H1 (cell line): ENCODE measurements around the gene PPP1R15B. TPM values are rescaled to one million over a fixed set of nuclear protein-coding genes. Genes with fewer than 3 reads are reported as not detected.
A peak's percentile ranks its signal among the peaks of the same experiment; 100 is the strongest.

ENCODE experiments used
- CTCF ChIA-PET: fragments of 300-600 bp; sonication (Branson Sonifier 250); formaldehyde crosslinking; loops from one replicate; lab custom pipeline; 2021; ENCODE audit not compliant: partially characterized antibody; lab: Charles Lee
- POLR2A ChIA-PET: fragments of 300-600 bp; sonication (Branson Sonifier 250); formaldehyde crosslinking; loops from one replicate; lab custom pipeline; 2021; ENCODE audit warnings: inconsistent platforms; ENCODE audit not compliant: partially characterized antibody; lab: Charles Lee
- DNase-seq, 2 experiments: peaks; one replicate each; pipeline versions ENCODE4 v3.0.0 to v3.0.0-alpha.2; 2010 to 2022; ENCODE audit warnings: low spot score in 2 of 2, low read depth in 1 of 2, mixed read lengths in 1 of 2
- FAIRE-seq: peaks from 2 replicates; lab custom pipeline; 2011; peaks lifted over from hg19 to GRCh38; lab: Jason Lieb, UNC
- H2AFZ ChIP-seq: 2 replicates; pipeline ENCODE4 v1.8.1; 2012; ENCODE audit warnings: low read length, inconsistent platforms
- H2AK5ac ChIP-seq: 2 replicates; pipeline ENCODE4 v1.6.1; 2013; ENCODE audit warnings: low read depth, low read length
- H2BK120ac ChIP-seq: replicated peaks from 2 replicates; pipeline ENCODE3; 2013; ENCODE audit warnings: low read depth, low read length, inconsistent platforms
- H2BK12ac ChIP-seq: 2 replicates; pipeline ENCODE4 v1.6.1; 2013; ENCODE audit warnings: low read depth, low read length
- H2BK15ac ChIP-seq: 2 replicates; pipeline ENCODE4 v1.6.1; 2013; ENCODE audit warnings: low read length
- H2BK20ac ChIP-seq: 2 replicates; pipeline ENCODE4 v1.6.1; 2013; ENCODE audit warnings: low read length
- H2BK5ac ChIP-seq: 2 replicates; pipeline ENCODE4 v1.6.1; 2013; ENCODE audit warnings: low read depth, low read length
- H3K14ac ChIP-seq: 2 replicates; pipeline ENCODE4 v1.6.1; 2013; ENCODE audit warnings: inconsistent platforms; ENCODE audit not compliant: insufficient read length
- H3K18ac ChIP-seq: 2 replicates; pipeline ENCODE4 v1.6.1; 2013; ENCODE audit warnings: low read length; ENCODE audit errors: extremely low read depth
- H3K23ac ChIP-seq: 2 replicates; pipeline ENCODE4 v1.6.1; 2013; ENCODE audit warnings: inconsistent platforms; ENCODE audit not compliant: insufficient read length
- H3K23me2 ChIP-seq: 2 replicates; pipeline ENCODE4 v1.6.1; 2013; ENCODE audit warnings: low read depth, low read length
- H3K27ac ChIP-seq: 2 replicates; pipeline ENCODE4 v1.6.1; 2011; ENCODE audit warnings: low read depth, low read length, inconsistent platforms
- H3K27me3 ChIP-seq, 4 experiments: replicated peaks in 1 of 4; 1 replicate in 1 of 4; 2 replicates in 3 of 4; pipeline versions ENCODE4 v1.6.1 to v1.8.1; 2011 to 2013; ENCODE audit warnings: low read length in 3 of 4, mild to moderate bottlenecking in 3 of 4, inconsistent platforms in 2 of 4, mixed read lengths in 2 of 4, moderate library complexity in 1 of 4; ENCODE audit not compliant: control insufficient read depth in 3 of 4, insufficient read depth in 3 of 4; ENCODE audit errors: extremely low read depth in 1 of 4
- H3K36me3 ChIP-seq, 4 experiments: 2 replicates each; pipeline versions ENCODE4 v1.6.1 to v1.8.1; 2011 to 2013; ENCODE audit warnings: mild to moderate bottlenecking in 4 of 4, low read length in 3 of 4, moderate library complexity in 2 of 4, control low read depth in 1 of 4, inconsistent platforms in 1 of 4; ENCODE audit not compliant: insufficient read depth in 4 of 4, control insufficient read depth in 2 of 4
- H3K4ac ChIP-seq: replicated peaks from 2 replicates; pipeline ENCODE3; 2013; ENCODE audit warnings: low read length, low read depth, mixed read lengths, inconsistent platforms; ENCODE audit not compliant: insufficient read length
- H3K4me1 ChIP-seq, 4 experiments: replicated peaks in 1 of 4; 1 replicate in 1 of 4; 2 replicates in 3 of 4; pipeline versions ENCODE4 v1.6.1 to v1.8.1; 2011 to 2013; ENCODE audit warnings: low read length in 3 of 4, inconsistent platforms in 2 of 4, mixed read lengths in 1 of 4; ENCODE audit not compliant: insufficient read depth in 4 of 4, control insufficient read depth in 3 of 4
- H3K4me2 ChIP-seq, 2 experiments: 2 replicates each; pipeline versions ENCODE4 v1.6.1 to v1.8.1; 2011 to 2013; ENCODE audit warnings: low read depth in 2 of 2, low read length in 2 of 2, control low read depth in 1 of 2, inconsistent platforms in 1 of 2, mild to moderate bottlenecking in 1 of 2; ENCODE audit not compliant: insufficient read depth in 1 of 2
- H3K4me3 ChIP-seq, 4 experiments: fragments of 200-600, 300-600 bp in 1 of 4; sonication (generic), shearing (Covaris generic), sonication (Bioruptor Twin) in 1 of 4; 2 replicates each; pipeline versions ENCODE4 v1.5.1 to v1.8.1; 2011 to 2016; ENCODE audit warnings: low read length in 4 of 4, low read depth in 3 of 4, control low read depth in 2 of 4, inconsistent platforms in 2 of 4, mild to moderate bottlenecking in 2 of 4, mixed read lengths in 1 of 4, moderate library complexity in 1 of 4; ENCODE audit not compliant: insufficient read depth in 2 of 4; ENCODE audit errors: extremely low read depth in 1 of 4
- H3K56ac ChIP-seq: replicated peaks from 2 replicates; pipeline ENCODE3; 2013; ENCODE audit warnings: low read depth, mild to moderate bottlenecking, mixed read lengths, low read length, inconsistent platforms; ENCODE audit not compliant: insufficient read length
- H3K79me1 ChIP-seq: 2 replicates; pipeline ENCODE4 v1.6.1; 2013; ENCODE audit warnings: low read depth, low read length, control low read depth
- H3K79me2 ChIP-seq, 2 experiments: 2 replicates each; pipeline versions ENCODE4 v1.6.1 to v1.8.1; 2012 to 2013; ENCODE audit warnings: low read length in 2 of 2, mild to moderate bottlenecking in 2 of 2, inconsistent platforms in 1 of 2; ENCODE audit not compliant: insufficient read depth in 2 of 2, control insufficient read depth in 1 of 2
- H3K9ac ChIP-seq, 4 experiments: replicated peaks in 1 of 4; 1 replicate in 1 of 4; 2 replicates in 3 of 4; pipeline versions ENCODE4 v1.6.1 to v1.8.1; 2011 to 2013; ENCODE audit warnings: low read depth in 3 of 4, low read length in 3 of 4, control low read depth in 2 of 4, mild to moderate bottlenecking in 2 of 4, moderate library complexity in 2 of 4, inconsistent platforms in 1 of 4; ENCODE audit errors: extremely low read depth in 1 of 4
- H3K9me3 ChIP-seq, 2 experiments: 2 replicates each; pipeline versions ENCODE4 v1.6.1 to v1.8.1; 2012 to 2013; ENCODE audit warnings: mild to moderate bottlenecking in 2 of 2, moderate library complexity in 2 of 2, control low read depth in 1 of 2, inconsistent platforms in 1 of 2, low read depth in 1 of 2, low read length in 1 of 2, mixed read lengths in 1 of 2; ENCODE audit not compliant: insufficient read depth in 2 of 2
- H4K20me1 ChIP-seq, 2 experiments: replicated peaks in 1 of 2; 2 replicates each; pipeline versions ENCODE3 to v1.8.1; 2011 to 2013; ENCODE audit warnings: inconsistent platforms in 2 of 2, low read length in 2 of 2, mild to moderate bottlenecking in 1 of 2; ENCODE audit not compliant: insufficient read depth in 2 of 2, control insufficient read depth in 1 of 2
- H4K5ac ChIP-seq: 2 replicates; pipeline ENCODE4 v1.6.1; 2013; ENCODE audit warnings: low read length, low read depth, mixed read lengths, inconsistent platforms; ENCODE audit not compliant: insufficient read length
- H4K8ac ChIP-seq: 2 replicates; pipeline ENCODE4 v1.8.0; 2013; ENCODE audit warnings: mild to moderate bottlenecking, moderate library complexity, low read length, inconsistent platforms; ENCODE audit not compliant: insufficient read depth; ENCODE audit errors: extremely low read depth
- H4K91ac ChIP-seq: replicated peaks from 2 replicates; pipeline ENCODE3; 2013; ENCODE audit warnings: low read length, mixed read lengths, inconsistent platforms; ENCODE audit not compliant: insufficient read length
- CEBPB ChIP-seq: IDR thresholded peaks from 2 replicates; pipeline ENCODE4 v1.6.1; 2012; ENCODE audit warnings: low read depth, low read length
- JUND ChIP-seq: IDR thresholded peaks from 2 replicates; pipeline ENCODE4 v1.6.1; 2011; ENCODE audit warnings: mild to moderate bottlenecking, improper control_type of control experiment, low read length
- KDM5A ChIP-seq: fragments of 200-600 bp; IDR thresholded peaks from 2 replicates; pipeline ENCODE4 v1.7.1; 2012; ENCODE audit warnings: mild to moderate bottlenecking, low read length, inconsistent platforms, mixed read lengths
- RAD21 ChIP-seq, 2 experiments: IDR thresholded peaks in 1 of 2; conservative IDR thresholded peaks in 1 of 2; 2 replicates each; pipeline ENCODE4 v1.6.1; 2011; ENCODE audit warnings: low read depth in 2 of 2, low read length in 2 of 2, improper control_type of control experiment in 1 of 2, inconsistent platforms in 1 of 2, mild to moderate bottlenecking in 1 of 2, moderate library complexity in 1 of 2
- RBBP5 ChIP-seq: IDR thresholded peaks from 2 replicates; pipeline ENCODE4 v1.7.1; 2012; ENCODE audit warnings: low read depth, mild to moderate bottlenecking, inconsistent platforms, low read length, moderate library complexity, borderline replicate concordance
- SP2 ChIP-seq: IDR thresholded peaks from 2 replicates; pipeline ENCODE4 v1.6.1; 2012; ENCODE audit warnings: mild to moderate bottlenecking, low read length, inconsistent platforms
- SRF ChIP-seq: IDR thresholded peaks from 2 replicates; pipeline ENCODE4 v1.6.1; 2011; ENCODE audit warnings: mild to moderate bottlenecking, low read depth, low read length, moderate library complexity
- TEAD4 ChIP-seq: IDR thresholded peaks from 2 replicates; pipeline ENCODE4 v1.6.1; 2012; ENCODE audit warnings: low read depth, low read length, inconsistent platforms, mixed read lengths
- WGBS, 2 experiments: shearing (Covaris generic) in 1 of 2; methylation state at CpG; one replicate each; pipeline versions ENCODE4 v1.1.6 to v1.1.7; 2013 to 2015; ENCODE audit warnings: low lambda C conversion rate in 2 of 2, mixed read lengths in 2 of 2, inconsistent platforms in 1 of 2, low coverage in 1 of 2, missing lambda C conversion rate in 1 of 2; ENCODE audit not compliant: insufficient replicate concordance in 2 of 2, insufficient coverage in 1 of 2, insufficient read length in 1 of 2; ENCODE audit errors: extremely low coverage in 1 of 2, missing lambda C conversion rate in 1 of 2; 5-methylcytosine and 5-hydroxymethylcytosine counted together
- polyA plus RNA-seq, 7 experiments: library from polyadenylated mRNA; depleted of rRNA in 3 of 7; stranded (reverse) in 5 of 7; unstranded in 2 of 7; fragments of >200 nt in 5 of 7; fragments of 200-250 nt in 2 of 7; gene quantifications; 1 replicate in 5 of 7; 2 replicates in 1 of 7; 4 replicates in 1 of 7; pipeline versions ENCODE4 v1.2.1 to v1.2.3, GENCODE V29; 2011 to 2013; ENCODE audit warnings: missing spikeins in 2 of 7, mixed read lengths in 2 of 7
- total RNA-seq: library from RNA; stranded (reverse); fragmentation: NEBNext Ultra II Directional; extraction: Animal tissue kit (Norgen Biotek cat#: 25700); gene quantifications from 2 replicates; pipeline ENCODE4 v1.2.1, GENCODE V29; 2021
- TF ChIP-seq, protein P1 (sequence below), 3 experiments: IDR thresholded peaks; 1 replicate in 2 of 3; 2 replicates in 1 of 3; pipeline versions ENCODE4 v1.5.1 to v1.6.1; 2011; ENCODE audit warnings: low read length in 3 of 3, mild to moderate bottlenecking in 3 of 3, inconsistent platforms in 2 of 3, low read depth in 1 of 3, moderate library complexity in 1 of 3; ENCODE audit not compliant: insufficient read depth in 1 of 3; ENCODE audit errors: control extremely low read depth in 1 of 3

PPP1R15B gene
- total and polyA plus RNA-seq, 2 of the 8 experiments (the other 6 are each of a cell fraction or from before 2014, with no cell fraction given), result 14.4 to 72.2 TPM

DNA sequence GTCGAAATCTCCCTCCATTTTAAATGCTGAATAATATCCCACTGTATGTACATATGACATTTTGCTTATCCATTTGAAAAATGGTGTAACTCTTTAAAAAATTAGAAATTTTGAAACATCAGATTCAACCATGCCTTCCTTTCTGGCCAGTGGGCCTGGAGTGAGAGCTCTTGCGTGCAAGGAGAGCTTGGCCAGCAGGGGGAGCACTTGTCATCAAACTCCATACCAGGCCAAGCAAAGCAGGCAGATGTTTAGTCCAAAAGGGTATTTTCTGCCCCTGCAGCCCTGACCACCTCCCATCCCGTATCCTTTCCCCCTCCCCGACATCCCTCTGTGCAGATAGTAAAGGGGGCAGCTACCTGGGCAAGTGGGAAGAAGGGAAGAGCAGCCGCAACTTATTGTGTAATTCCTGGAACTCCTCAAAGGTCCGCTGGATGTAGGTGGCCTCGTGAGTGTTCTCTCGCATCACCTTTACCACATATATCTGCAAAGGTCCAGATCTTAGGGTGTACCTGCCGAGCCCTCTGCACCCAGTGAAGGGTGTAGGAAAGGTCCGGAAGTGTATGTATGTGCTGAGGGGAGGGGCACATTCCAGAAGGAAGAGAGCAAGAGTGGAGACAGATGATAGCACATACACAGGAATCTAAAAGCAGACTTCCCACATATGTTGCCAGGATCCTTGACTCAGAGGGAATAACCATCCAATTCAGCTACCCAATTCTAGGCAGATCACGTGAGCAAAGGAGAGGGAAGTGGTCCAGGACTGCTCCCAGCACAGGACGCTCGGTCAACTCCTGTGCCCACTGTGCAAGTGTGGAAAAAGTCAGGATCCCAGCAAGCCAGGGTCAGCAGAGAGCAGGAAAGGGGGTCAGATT, 19.9 kb upstream of the PPP1R15B start:
- H2BK20ac ChIP-seq, result no peak overlapping the region
- H2BK5ac ChIP-seq, result no peak overlapping the region
- no peak overlapping the region for H2BK12ac ChIP-seq
- no peak overlapping the region for H3K18ac ChIP-seq
- H3K79me2 ChIP-seq, result no peaks in the 10 kb centered on the region
- CTCF ChIA-PET, result interaction anchor here (0.6 to 47.3 kb wide), 25 partner anchors 12 to 759 kb away, joined by 3 to 2124 read pairs (median 4); partner anchors contain the start of genes GOLT1A, MDM4 and PIK3C2B
- FAIRE-seq (no peak), DNase-seq (peak; percentile 62 to 96)
- no peaks in the 10 kb centered on the region for H3K27me3 ChIP-seq
- H3K23ac ChIP-seq, result no peak overlapping the region
- H4K91ac ChIP-seq, result no peak overlapping the region
- H3K23me2 ChIP-seq, result no peaks in the 10 kb centered on the region
- no peak overlapping the region for H4K5ac ChIP-seq
- no peak overlapping the region for H3K4ac ChIP-seq
- H2BK120ac ChIP-seq, result no peak overlapping the region
- no peak overlapping the region for H3K4me3 ChIP-seq
- H4K8ac ChIP-seq, result no peak overlapping the region; the same call in 1 of the 2 replicates
- H3K36me3 ChIP-seq, result peaks cover 0 to 12% (median 6%) of the 10 kb centered on the region in 4 experiments; a peak in 5 of 8 replicates
- no peak overlapping the region for H2AFZ ChIP-seq
- no peak overlapping the region for H3K9ac ChIP-seq
- peaks cover 0 to 4% of the 10 kb centered on the region in 2 experiments for H4K20me1 ChIP-seq
- H2AK5ac ChIP-seq, result no peak overlapping the region
- POLR2A ChIA-PET, result interaction anchor here (1.4 to 1.8 kb wide), 5 partner anchors 63 to 76 kb away, joined by 3 to 9 read pairs (median 5); partner anchors contain the start of gene PIK3C2B
- H2BK15ac ChIP-seq, result no peak overlapping the region
- no peak overlapping the region for H3K4me2 ChIP-seq
- 77% methylated on average over 13 of the region's 13 CpGs; no CpG with 5 or more reads in 1 of the 2 experiments for WGBS, 2 experiments
- H3K27ac ChIP-seq, result no peak overlapping the region
- no peaks in the 10 kb centered on the region for H3K79me1 ChIP-seq
- H3K14ac ChIP-seq, result no peak overlapping the region
- H3K4me1 ChIP-seq, result 0 out of 7 replicates have a peak, but pooled peaks cover 0 to 2% (median 0%) of the 10 kb centered on the region in 4 experiments
- no peaks in the 10 kb centered on the region for H3K9me3 ChIP-seq
- H3K56ac ChIP-seq, result no peak overlapping the region
- TF ChIP-seq KDM5A (no peak), SP2 (no peak), JUND (no peak), RBBP5 (no peak), TEAD4 (0 out of 2 replicates have a peak, but pooled peaks have one; percentile 42), CEBPB (no peak), SRF (no peak), RAD21 (IDR thresholded peaks at IDR 0.05 in 1 of 2, conservative IDR thresholded peaks at IDR 0.05 in 1 of 2; ENCODE audit: low read depth in 2 of 2, low read length in 2 of 2) (peak; percentile 61 to 68)
- TF ChIP-seq, protein P1, sequence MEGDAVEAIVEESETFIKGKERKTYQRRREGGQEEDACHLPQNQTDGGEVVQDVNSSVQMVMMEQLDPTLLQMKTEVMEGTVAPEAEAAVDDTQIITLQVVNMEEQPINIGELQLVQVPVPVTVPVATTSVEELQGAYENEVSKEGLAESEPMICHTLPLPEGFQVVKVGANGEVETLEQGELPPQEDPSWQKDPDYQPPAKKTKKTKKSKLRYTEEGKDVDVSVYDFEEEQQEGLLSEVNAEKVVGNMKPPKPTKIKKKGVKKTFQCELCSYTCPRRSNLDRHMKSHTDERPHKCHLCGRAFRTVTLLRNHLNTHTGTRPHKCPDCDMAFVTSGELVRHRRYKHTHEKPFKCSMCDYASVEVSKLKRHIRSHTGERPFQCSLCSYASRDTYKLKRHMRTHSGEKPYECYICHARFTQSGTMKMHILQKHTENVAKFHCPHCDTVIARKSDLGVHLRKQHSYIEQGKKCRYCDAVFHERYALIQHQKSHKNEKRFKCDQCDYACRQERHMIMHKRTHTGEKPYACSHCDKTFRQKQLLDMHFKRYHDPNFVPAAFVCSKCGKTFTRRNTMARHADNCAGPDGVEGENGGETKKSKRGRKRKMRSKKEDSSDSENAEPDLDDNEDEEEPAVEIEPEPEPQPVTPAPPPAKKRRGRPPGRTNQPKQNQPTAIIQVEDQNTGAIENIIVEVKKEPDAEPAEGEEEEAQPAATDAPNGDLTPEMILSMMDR (IDR thresholded peaks at IDR 0.05; ENCODE audit: control extremely low read depth in 1 of 3, insufficient read depth in 1 of 3, low read depth in 1 of 3, low read length in 3 of 3), result peak; percentile 84 to 95 (median 91)
